Left renal cortex interstitium (tissue), 4 donors: ENCODE measurements around the gene CCDC57. TPM values are rescaled to one million over a fixed set of nuclear protein-coding genes. Genes with fewer than 3 reads are reported as not detected.
"Not testable (repeated sequence)": the region's sequence is repeated elsewhere in the genome, so short reads cannot be mapped to it uniquely, and the experiment has no call there.

Experiments
- DNase-seq, 4 donors: peaks; one replicate each; pipeline ENCODE4 v3.0.0-alpha.2; 2013; ENCODE audit warnings: low read depth in 4 of 4, low spot score in 2 of 4, missing footprints in 1 of 4
- polyA plus RNA-seq, 4 donors: library from polyadenylated mRNA; unstranded; fragments of 120-200 nt; gene quantifications; one replicate each; pipeline ENCODE4 v1.2.1, GENCODE V29; 2013; ENCODE audit not compliant: insufficient read length in 4 of 4

The CCDC57 gene
- polyA plus RNA-seq, 4 donors = 29.8 to 93.3 (median 62.1) TPM

DNA sequence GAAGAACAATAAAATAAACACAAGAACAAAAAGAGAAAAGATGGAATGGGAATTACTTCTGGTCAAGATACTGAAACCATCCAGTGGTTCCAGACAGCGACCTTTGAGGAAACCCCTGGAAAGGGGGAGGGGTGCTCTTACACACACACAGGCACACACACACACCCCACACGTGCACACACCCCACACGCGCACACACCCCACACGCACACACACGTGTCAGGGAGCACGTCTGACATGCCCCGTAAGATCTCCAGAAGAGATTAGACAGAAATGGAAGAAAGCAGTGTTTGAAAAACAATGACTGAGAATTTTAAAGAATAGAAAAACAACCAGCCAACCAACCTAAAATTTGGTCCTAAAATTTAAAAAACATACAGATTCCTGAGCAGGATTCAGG is 69.3 kb downstream of the CCDC57 start:
- DNase-seq = no peak

DNA sequence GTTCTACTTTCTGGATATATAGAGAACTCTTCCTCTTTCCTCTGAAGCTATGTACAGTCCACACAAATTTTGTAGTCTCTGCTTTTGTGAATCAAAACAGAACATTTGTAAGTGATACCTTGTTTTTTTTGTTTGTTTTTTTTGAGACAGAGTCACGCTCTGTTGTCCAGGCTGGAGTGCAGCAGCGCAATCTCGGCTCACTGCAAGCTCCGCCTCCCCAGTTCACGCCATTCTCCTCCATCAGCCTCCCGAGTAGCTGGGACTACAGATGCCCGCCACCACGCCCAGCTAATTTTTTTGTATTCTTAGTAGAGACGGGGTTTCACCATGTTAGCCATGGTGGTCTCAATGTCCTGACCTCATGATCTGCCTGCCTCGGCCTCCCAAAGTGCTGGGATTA is 72.7 kb downstream of the CCDC57 start:
- not testable (repeated sequence) for DNase-seq

DNA sequence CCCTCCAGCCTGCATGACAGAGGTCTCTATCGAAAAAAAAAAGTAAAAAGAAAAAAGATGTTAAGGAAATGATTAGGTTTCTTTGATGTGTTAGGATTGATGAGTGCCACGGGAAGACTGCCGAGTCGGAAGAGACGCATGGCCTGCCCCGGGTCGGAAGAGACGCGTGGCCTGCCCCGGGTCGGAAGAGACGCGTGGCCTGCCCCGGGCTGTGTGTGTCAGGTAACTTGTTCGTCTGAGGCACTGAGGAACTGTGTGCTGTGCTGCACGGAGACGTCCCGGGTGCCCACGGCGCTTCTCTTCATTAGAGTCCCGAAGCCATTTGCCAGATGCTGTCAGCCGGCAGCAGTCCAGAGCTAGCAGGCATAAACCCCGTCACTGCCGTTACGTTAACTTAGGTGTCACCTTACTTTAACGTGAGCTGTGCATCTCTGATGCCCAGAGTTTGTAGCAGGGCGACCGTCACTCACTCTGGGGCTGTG is 74.1 kb downstream of the CCDC57 start:
- no peak for DNase-seq

DNA sequence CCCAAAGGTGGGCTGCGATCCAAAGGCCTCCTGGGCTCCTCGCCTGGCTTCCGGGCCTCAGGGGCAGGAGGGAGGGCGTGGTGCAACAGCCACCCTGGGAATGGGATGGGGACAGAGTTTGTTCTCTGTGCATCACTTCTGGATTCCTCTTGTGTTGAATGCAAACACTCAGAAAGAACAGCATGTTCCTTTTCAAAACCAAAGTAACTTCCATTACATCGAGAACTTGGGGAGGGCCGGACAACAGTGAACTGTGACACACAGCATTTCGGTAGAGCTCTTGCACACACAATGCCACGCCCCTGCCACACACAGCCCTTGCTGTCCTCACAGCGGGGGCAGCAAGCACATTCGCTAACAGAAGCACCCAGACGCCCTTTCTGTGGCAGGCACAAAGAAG is 78.5 kb downstream of the CCDC57 start:
- no peak for DNase-seq

DNA sequence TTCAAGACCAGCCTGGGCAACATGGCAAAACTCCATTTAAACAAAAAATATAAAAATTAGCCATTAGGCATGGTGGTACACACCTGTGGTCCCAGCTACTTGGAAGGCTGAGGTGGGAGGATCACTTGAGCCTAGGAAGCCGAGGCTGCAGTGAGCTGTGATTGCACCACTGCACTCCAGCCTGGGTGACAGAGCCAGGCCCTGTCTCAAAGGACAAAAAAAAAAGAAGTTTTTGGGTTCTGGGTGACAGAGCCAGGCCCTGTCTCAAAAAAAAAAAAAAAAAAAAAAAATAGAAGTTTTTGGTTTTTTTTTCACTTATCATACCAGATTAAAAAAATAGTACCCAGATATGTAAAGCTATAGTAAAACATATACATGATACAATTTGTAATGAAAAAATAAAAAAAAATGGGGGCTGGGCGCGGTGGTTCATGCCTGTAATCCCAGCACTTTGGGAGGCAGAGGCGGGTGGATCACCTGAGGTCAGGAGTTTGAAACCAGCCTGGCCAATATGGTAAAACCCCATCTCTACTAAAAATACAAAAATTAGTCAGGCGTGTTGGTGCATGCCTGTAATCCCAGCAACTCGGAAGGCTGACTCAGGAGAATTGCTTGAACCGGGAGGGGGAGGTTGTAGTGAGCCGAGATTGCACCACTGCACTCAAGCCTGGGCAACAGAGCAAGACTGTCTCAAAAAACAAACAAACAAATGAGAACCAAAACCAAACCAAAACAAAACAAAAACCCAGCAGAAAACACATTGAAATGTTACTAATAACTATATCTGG is 79.3 kb downstream of the CCDC57 start:
- DNase-seq = not testable (repeated sequence)

DNA sequence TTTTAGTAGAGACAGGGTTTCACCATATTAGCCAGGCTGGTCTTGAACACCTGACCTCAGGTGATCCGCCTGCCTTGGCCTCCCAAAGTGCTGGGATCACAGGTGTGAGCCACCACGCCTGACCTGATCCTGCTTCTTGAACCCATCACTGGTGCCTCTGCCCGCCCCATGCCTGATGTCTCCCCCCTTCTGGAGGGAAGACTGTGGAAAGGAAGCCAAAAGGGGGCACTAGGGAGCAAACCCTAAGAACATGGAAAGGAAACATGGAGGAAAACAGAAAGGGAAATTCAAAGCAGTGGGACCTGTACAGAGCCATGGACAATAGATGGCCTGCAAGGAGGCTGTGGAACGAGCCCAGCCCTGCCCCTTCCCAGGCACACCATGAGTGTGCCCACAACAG is 83.5 kb downstream of the CCDC57 start:
- no peak for DNase-seq

DNA sequence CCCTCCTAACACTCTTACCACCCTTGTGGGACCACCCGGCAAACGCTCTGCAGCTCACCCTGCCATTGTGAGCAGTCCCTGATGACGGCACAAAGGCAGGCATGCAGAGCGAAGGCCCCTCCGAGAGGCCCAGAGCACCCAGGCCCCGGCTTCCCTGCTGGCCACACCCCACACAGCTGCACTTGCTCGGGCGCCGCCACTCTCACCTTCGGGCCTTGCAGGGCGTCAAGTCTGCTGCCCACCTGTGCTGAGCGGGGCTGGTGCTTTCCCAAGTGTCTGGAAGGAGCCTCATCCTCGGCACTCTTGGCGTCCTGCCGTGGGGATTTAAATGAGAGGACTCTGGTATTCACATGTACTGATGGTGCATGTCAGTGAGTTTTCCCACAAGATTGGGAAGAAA is 84.4 kb downstream of the CCDC57 start:
- DNase-seq = no peak

DNA sequence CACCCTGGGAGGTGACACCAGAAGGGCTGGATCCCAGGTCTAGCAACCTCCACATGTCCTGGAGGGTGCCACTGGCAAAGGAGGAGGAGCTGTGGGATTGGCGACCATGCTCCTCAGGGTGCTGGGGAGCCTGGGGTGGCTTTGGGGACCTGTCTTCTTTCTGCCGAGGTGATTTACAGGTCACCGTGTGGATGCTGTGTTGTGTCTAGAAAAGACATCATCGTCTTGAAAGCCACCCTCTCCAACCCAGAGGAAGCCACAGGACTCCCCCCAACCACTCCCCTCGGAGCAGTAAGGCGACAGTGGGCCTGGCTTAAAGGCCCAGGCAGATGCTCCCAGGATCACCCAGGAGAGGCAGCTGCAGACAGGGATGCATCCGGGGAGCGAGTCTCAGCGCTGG is 84.9 kb downstream of the CCDC57 start:
- DNase-seq = no peak

DNA sequence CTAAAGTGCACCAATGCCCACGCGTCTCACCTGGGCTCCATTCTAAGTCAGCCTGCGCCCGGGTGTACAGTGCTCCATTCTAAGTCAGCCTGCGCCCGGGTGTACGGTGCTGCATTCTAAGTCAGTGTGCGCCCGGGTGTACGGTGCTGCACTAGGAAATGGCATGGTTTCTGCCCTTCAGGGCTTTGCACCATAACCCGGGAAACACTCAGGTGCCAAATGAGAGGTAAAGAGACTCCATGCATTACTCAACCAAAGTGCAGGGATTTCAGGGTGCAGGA is 85.4 kb downstream of the CCDC57 start:
- DNase-seq = no peak

DNA sequence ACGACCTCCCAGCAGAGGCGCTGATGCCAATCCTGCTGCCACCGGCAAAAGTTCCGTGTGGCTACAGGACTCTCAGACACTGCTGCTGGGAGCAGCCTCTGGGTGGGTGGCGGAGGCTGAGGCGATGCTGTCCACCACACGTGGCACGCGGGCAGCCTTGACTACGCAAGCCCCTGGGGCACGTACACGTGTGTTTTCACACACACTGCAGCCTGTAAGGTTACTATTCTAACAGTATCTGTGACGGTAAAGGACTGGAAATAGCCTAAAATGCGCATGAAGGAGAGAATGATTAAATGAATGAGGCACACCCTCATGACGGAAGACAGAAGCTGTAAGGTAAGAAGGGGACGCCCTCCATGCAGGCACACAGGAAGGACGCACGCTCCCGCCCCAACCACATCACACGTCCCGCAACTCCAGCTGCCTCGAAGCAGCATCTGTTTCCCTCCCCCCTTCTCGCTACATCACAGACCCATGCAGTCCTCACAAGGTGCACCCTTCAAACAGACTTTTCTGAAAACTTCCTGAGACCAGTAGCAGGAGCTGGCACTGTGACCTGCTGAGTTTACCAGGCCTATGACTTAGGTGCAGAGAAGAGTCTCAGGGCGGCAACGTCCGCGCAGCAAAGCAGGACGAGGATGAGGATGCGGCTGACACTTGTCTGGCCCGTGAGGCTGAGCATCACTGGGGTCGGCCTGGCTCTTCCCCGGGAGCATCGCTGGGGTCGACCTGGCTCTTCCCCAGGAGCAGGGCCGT is 85.9 kb downstream of the CCDC57 start:
- DNase-seq = no peak

DNA sequence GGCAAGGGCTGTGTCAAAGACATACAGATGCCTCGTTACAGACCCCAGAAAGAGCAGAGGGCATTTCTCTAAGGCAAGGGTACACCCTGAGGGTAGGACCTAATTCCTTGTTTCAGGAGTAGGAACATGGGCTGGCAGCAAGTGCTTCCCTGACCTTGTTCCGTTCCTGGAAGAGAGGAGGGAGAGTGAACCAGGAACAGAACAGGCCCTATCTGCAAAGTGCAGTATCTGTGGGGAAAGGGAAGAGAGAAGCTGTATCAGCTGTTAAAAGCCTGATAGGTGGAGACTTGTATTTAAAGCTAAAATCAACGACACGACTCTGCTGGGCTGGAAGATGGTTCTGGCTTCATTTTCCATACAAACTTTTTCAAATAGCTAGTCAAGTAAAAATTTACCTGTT is 88.5 kb downstream of the CCDC57 start:
- no peak for DNase-seq

DNA sequence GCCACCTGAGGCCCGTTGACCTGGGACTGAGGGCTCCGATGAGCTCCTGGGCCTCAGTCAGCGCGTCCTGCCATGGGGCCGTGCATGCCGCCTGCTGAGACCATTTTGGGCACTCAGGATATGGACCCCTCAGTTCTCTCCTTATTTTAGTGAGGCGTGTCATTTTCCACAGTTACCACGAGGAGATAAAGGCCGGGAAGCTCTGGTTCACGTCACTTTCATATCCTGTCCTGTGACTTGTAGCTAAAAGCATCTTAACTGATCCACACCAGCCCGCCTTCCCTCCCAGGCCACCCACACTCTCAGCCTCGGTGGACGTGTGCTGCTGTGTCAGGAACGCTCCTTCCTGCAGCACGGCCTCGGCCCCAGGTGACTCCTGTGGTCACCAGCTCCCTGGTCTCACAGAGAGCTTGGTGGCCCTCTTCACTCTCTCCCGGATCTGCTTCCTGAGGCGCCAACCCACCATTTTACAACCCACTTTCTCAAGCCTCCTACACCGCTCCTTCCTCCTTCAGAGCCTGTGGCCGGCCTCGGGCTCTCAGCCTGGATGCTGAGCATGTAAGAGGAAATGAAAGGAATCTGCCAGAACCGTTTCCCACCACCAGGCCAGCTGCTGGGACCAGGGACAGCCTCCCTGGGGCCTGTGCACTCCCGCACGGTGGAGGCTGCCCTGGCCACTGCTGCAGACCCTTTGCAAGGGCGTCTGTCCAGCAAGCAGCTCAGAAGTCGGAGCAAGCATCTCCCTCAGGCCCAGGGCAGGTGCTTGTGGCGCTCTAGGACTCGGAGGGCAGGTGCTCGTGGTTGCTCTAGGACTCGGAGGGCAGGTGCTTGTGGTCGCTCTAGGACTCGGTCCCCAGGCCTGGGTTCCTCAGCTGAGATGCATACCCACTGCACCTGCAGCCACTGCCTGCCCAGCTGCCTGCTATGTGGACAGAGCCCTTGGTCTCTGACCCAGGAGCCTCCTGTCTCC is 90.7 kb downstream of the CCDC57 start:
- no peak for DNase-seq

DNA sequence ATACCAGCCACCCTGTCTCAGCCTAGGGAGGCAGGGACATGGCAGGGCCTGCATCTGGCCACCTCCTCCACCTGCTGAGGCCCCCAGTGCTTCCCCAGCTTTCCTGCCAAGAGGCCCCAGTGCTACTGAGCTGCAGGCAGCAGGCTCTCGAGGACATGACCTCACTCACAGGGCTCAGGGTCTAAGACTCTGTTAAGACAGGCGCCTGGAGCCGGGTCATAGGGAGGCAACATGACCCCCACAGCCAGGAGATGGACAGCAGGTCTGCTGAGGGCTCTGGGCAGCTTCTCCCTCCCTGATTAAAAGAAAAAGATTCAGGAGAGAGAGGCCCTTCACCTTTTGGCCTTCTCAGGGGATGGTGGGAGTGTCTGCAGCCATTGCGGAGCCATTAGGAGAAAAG is 91.4 kb downstream of the CCDC57 start:
- DNase-seq = no peak

DNA sequence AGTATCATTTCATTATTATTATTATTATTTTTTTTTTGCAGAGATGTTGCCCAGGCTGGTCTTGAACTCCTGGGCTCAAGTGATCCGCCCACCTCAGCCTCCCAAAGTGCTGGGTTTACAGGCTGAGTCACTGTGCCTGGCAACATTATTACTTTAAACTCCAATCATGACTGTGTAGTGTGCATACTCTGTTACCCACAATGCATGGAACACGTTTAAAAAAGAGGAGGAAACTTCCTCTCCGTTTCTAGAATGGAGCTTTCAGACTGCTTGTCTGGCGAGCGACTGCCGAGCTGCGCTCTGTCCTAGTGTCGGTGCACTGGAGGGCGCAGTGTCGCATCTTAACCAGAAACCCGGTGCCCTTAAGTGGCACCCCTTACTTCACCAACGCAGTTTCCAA is 92.5 kb downstream of the CCDC57 start:
- DNase-seq = no peak

DNA sequence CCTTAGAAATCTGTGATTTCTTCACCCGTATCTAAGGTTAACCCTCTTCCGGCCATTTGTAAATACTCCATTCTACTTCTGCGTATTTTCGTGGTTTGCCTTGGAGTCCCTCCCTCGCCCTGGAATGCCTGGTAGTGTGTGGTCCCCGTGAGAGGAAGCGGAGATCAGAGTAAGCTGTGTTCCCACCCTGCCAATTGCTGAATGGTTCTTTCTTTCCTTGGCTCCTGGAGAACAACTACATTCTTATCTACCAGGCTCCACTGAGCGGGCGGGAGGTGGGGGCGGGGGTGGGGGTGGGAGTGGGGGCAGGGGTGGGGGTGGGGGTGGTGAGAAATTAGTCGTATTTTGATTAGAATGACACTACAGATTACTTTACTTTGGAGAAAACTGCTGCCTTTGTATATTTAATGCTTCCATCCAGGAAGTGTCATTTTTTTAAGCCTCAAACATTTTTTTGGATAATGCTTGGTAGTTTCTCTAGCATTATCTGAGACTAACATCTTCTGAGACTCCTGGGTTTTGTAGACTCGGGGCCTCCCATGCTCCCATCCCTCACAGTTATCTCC is 93.7 kb downstream of the CCDC57 start:
- DNase-seq = no peak

DNA sequence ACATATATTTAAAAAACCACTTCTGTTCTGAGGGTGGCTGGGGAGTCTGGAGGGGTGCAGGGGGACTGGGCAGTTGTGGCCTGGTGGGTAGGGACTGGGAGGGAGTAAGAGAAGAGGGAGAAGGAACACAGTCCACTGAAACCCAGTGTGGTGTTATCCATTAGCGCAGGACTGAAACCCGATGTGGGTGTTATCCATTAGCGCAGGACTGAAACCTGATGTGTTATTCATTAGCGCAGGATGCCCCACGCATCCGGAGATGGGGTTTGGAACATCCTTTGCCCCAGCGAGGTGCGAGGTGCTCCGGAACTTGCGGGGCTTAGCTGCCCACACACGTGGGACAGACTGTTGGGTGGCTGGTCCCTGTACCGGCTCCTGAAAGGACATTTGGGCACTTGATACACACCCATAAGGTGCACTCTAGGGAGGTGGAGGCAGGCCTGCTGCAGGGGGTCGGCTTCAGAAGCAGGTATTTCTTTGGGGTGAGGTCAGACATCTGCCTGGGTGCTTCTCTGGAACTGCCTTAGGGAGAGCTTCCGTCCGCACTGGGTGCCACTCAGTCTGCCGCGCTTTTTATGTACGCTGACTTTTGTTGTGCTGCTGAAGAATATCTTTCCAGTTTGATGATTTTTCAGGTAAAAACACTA is 94.4 kb downstream of the CCDC57 start:
- DNase-seq = no peak

DNA sequence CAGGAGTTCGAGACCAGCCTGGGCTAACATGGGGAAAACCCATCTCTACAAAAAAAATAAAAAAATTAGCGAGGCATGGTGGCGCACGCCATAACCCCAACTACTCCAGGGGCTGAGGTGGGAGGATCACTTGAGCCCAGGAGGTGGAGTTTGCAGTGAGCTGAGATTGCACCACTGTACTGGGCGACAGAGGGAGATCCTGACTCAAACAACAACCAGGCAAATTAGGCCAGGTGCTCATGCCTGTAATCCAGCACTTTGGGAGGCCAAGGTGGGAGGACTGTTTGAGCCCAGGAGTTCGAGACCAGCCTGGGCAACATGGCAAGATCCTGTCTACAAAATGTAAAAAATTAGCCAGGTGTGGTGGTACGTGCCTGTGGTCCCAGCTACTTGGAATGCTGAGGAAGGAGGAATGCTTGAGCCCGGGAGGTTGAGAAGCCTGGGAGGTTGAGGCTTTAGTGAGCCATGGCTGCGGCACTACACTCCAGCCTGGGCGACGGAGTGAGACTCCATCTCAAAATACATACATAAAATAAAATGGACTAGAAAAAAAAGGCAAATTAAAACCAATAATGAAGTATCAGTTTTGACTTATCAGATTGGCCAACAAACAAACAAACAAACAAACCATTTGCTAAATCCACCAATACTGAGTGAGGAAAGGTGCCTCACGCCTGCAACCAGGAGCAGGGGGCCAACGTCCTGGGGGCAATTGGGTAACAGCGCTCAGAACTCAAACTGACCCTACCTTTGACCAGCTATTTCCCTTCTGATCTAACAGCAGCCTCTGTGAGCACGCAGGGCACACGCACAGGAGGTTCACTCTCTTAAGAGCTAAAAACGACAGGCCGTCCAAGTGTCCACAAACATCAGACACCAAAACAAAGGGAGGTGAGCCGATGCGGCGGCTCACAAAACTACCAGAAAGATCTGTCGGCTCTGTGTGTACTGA is 95.2 kb downstream of the CCDC57 start:
- DNase-seq = no peak

DNA sequence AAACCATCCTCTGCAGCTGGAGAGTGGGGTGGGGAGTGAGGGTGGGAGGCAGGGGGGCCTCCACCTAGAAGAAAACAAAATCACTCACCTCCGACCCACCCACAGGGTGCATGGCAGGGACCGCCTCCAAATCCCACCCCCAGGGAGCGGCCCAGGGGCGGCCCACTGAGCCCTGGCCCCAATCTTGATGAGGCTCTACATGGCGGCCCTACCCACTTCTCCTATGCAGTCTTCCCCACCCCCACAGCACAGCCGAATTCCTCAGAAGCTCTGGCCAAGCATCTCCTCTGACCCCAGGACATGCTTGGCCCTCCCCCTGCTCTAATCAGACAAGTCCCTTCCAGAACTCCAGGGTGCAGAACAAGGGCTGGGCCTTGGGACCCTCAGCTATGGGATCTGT is 96.4 kb downstream of the CCDC57 start:
- DNase-seq = no peak

DNA sequence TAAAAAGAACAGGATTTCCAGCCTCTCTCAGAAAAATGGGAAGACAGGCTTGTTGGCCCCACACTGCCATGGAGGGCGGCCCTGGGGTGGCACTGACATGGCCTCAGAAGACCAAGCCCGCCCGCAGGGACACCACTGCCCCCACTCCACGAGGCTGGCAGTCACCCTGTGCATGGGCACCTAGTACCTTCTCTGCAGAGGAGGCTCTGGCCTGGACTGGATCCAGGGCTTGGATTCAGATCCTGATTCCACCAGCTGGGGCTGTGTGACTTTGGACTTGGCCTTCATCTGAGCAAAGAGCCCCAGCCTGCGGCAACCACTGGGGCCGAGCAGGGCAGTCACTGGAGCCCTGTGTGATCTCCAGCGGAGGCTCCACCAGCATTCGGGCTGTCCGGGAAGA is 97.8 kb downstream of the CCDC57 start:
- DNase-seq = no peak
